Measurements from ENCODE around the gene KIRREL2. TPM values are rescaled to one million over a fixed set of nuclear protein-coding genes. Genes with fewer than 3 reads are reported as not detected.

Gene KIRREL2
- total and polyA plus RNA-seq, 4 donors: not detected

- 5% methylated on average over 15 of the region's 15 CpGs for WGBS
- no peak for DNase-seq (ENCODE audit: low spot score)
Measured at GRCh38 chr19:35868823-35869326, 12.2 kb downstream of the KIRREL2 start.

GRCh38 chr19:35869327-35870123, 12.8 kb downstream of the KIRREL2 start:
- H3K9ac ChIP-seq (ENCODE audit: low read depth in 1 of 2, low read length in 2 of 2): no peak overlapping the region
- no peak overlapping the region for H3K27ac ChIP-seq (ENCODE audit: low read depth in 1 of 2, low read length in 2 of 2)
- peak; percentile 57 for DNase-seq (ENCODE audit: low spot score)
- H3K4me1 ChIP-seq (ENCODE audit: control insufficient read depth in 4 of 4, insufficient read depth in 4 of 4, low read length in 3 of 4): peaks cover 3 to 17% (median 10%) of the 10 kb centered on the region in 4 donors
- no peaks in the 10 kb centered on the region for H3K9me3 ChIP-seq (ENCODE audit: control insufficient read depth in 4 of 4, low read length in 3 of 4)
- peaks cover 0 to 3% (median 2%) of the 10 kb centered on the region in 4 donors for H3K27me3 ChIP-seq (ENCODE audit: control insufficient read depth in 4 of 4, insufficient read depth in 4 of 4, low read length in 3 of 4)
- 4% methylated on average over 51 of the region's 51 CpGs for WGBS
- no peaks in the 10 kb centered on the region for H3K36me3 ChIP-seq (ENCODE audit: control insufficient read depth in 4 of 4, insufficient read depth in 3 of 4, low read depth in 1 of 4, low read length in 3 of 4)
- no peak overlapping the region for H3K4me3 ChIP-seq (ENCODE audit: low read depth in 1 of 3, low read length in 3 of 3)
- TF ChIP-seq EGR1 (IDR thresholded peaks at IDR 0.05; ENCODE audit: low read depth in 2 of 2): no peak
- TF ChIP-seq ATF3 (IDR thresholded peaks at IDR 0.05): no peak
- no peak for TF ChIP-seq SP1 (IDR thresholded peaks at IDR 0.05)
- no peak for TF ChIP-seq RAD21 (IDR thresholded peaks at IDR 0.05)
- TF ChIP-seq FOXA1 (IDR thresholded peaks at IDR 0.05): no peak
- no peak for TF ChIP-seq MAX (IDR thresholded peaks at IDR 0.05)
- TF ChIP-seq YY1 (IDR thresholded peaks at IDR 0.05): no peak
- no peak for TF ChIP-seq FOXA2 (IDR thresholded peaks at IDR 0.05)
- TF ChIP-seq JUND (IDR thresholded peaks at IDR 0.05): no peak
- TF ChIP-seq NR2F2 (IDR thresholded peaks at IDR 0.05): no peak
- no peak for TF ChIP-seq HNF4A (conservative IDR thresholded peaks at IDR 0.05)
- TF ChIP-seq RXRA (IDR thresholded peaks at IDR 0.05): no peak
- no peak for TF ChIP-seq TAF1 (conservative IDR thresholded peaks at IDR 0.05)
- no peak for TF ChIP-seq HNF4G (IDR thresholded peaks at IDR 0.05)
- TF ChIP-seq REST (IDR thresholded peaks at IDR 0.05): no peak
- TF ChIP-seq GABPA (IDR thresholded peaks at IDR 0.05 in 1 of 2, conservative IDR thresholded peaks at IDR 0.05 in 1 of 2): no peak
- no peak for TF ChIP-seq ZBTB33 (IDR thresholded peaks at IDR 0.05)

More at GRCh38 chr19:35868823-35869326, 12.2 kb downstream of the KIRREL2 start:
- Histone ChIP-seq H3K27me3 (ENCODE audit: control insufficient read depth in 4 of 4, insufficient read depth in 4 of 4, low read length in 3 of 4) (peaks cover 0 to 3% (median 2%) of the 10 kb centered on the region in 4 donors), H3K9me3 (ENCODE audit: control insufficient read depth in 4 of 4, low read length in 3 of 4) (no peaks in the 10 kb centered on the region), H3K4me3 (ENCODE audit: low read depth in 1 of 3, low read length in 3 of 3) (peak overlapping the region in 1 of 3 donors; percentile 57), H3K4me1 (ENCODE audit: control insufficient read depth in 4 of 4, insufficient read depth in 4 of 4, low read length in 3 of 4) (peaks cover 3 to 17% (median 10%) of the 10 kb centered on the region in 4 donors), H3K9ac (ENCODE audit: low read depth in 1 of 2, low read length in 2 of 2) (no peak overlapping the region), H3K27ac (ENCODE audit: low read depth in 1 of 2, low read length in 2 of 2) (no peak overlapping the region), H3K36me3 (ENCODE audit: control insufficient read depth in 4 of 4, insufficient read depth in 3 of 4, low read depth in 1 of 4, low read length in 3 of 4) (no peaks in the 10 kb centered on the region)
- no peak for TF ChIP-seq EGR1 (IDR thresholded peaks at IDR 0.05; ENCODE audit: low read depth in 2 of 2)
- no peak for TF ChIP-seq GABPA (IDR thresholded peaks at IDR 0.05 in 1 of 2, conservative IDR thresholded peaks at IDR 0.05 in 1 of 2)
- no peak for TF ChIP-seq MAX (IDR thresholded peaks at IDR 0.05)
- TF ChIP-seq YY1 (IDR thresholded peaks at IDR 0.05): no peak
- TF ChIP-seq ZBTB33 (IDR thresholded peaks at IDR 0.05): no peak
- no peak for TF ChIP-seq ATF3 (IDR thresholded peaks at IDR 0.05)

All from liver (tissue), 9 donors.